KMS-11 (cell line): ENCODE results near the gene SMG6.

Source experiments
- H2AFZ ChIP-seq: fragments of 200-600 bp; sonication (generic); 2 replicates; pipeline ENCODE4 v1.6.1; 2016; ENCODE audit warnings: antibody characterized with exemption, mixed run types, low read depth
- H3K27ac ChIP-seq: fragments of 200-600 bp; sonication (generic); 2 replicates; pipeline ENCODE4 v1.6.1; 2016; ENCODE audit warnings: mild to moderate bottlenecking, mixed run types
- H3K27me3 ChIP-seq: fragments of 200-600 bp; sonication (generic); 2 replicates; pipeline ENCODE4 v1.6.1; 2017; ENCODE audit warnings: mild to moderate bottlenecking, low read depth, mixed run types, moderate library complexity; ENCODE audit not compliant: insufficient read depth
- H3K36me3 ChIP-seq: fragments of 200-600 bp; sonication (generic); 2 replicates; pipeline ENCODE4 v1.6.1; 2017; ENCODE audit warnings: mild to moderate bottlenecking, mixed run types; ENCODE audit not compliant: insufficient read depth
- H3K4me1 ChIP-seq: fragments of 200-600 bp; sonication (generic); 2 replicates; pipeline ENCODE4 v1.6.1; 2016; ENCODE audit warnings: mild to moderate bottlenecking, low read depth, mixed run types; ENCODE audit not compliant: poor library complexity, severe bottlenecking
- H3K4me2 ChIP-seq: fragments of 200-600 bp; sonication (generic); 2 replicates; pipeline ENCODE4 v1.7.0; 2016; ENCODE audit warnings: mild to moderate bottlenecking, mixed run types
- H3K4me3 ChIP-seq: fragments of 200-600 bp; sonication (generic); IDR thresholded peaks from 2 replicates; pipeline ENCODE4 v1.6.1; 2017; ENCODE audit warnings: low read depth, low read length, mixed read lengths; ENCODE audit not compliant: insufficient read depth
- H3K79me2 ChIP-seq: fragments of 200-600 bp; sonication (generic); 2 replicates; pipeline ENCODE4 v1.6.1; 2016; ENCODE audit warnings: low read depth, mixed run types; ENCODE audit not compliant: insufficient read depth
- H3K9ac ChIP-seq: fragments of 200-600 bp; sonication (generic); 2 replicates; pipeline ENCODE4 v1.6.1; 2016; ENCODE audit warnings: mild to moderate bottlenecking, mixed run types
- H4K20me1 ChIP-seq: fragments of 200-600 bp; sonication (generic); 2 replicates; pipeline ENCODE4 v1.6.1; 2016; ENCODE audit warnings: mild to moderate bottlenecking, mixed run types; ENCODE audit not compliant: insufficient read depth
- CTCF ChIP-seq: fragments of 200-600 bp; sonication (generic); conservative IDR thresholded peaks from 2 replicates; pipeline ENCODE4 v1.6.1; 2017; ENCODE audit warnings: low read depth, mild to moderate bottlenecking, antibody characterized with exemption, low read length, moderate library complexity, mixed read lengths

The SMG6 gene

DNA sequence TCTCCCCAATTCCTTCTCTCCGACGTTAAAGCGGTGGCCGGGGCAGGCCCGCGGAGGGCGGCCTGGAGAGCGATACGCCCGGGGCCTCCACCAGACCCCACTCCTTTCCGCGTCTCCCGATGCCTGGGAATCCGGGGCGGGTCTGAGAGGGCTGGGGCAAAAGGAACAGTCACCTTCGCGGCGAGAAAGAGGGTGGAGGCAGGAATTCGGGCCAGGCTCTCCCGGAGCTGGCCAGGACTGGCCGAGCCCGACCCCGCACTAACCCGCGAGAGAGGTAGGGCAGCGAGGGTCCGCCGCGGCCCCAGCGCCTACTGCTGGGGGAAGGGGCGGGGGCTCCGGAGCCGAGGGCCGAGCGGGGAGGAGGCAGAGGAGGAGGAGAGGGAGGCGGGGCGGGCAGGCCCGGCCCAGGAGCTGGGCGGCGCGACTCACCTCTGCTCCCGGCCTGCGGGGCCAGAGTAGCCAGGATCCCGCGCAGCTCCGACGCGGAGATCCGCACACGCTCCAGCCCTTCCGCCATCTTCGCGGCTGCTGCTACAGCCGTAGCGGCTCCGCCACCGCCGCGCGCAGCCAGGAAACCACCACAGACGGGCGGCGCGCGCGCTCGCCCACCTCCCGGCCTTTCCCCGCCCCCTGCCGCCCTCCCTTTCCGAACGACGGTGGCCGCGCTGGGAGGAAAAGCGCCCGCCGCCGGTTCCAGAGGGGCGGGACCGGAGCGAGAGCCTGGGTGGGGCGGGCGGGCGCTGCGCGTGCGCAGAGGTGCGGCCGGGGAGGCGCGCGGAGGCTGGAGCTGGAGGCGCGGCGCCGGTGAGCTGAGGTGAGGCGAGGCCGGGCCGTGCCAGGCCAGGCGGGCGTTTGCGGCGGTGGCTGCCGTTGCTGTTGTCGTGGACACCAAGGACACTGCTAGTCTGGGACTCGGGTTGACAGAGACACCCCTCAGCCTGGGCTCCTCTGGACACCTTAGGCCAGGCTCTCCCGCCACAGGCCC is at the start of gene SMG6, which contains the start of gene SRR:
Gene SMG6 (minus strand): TSS at position 582 of the 985 bp plus-strand sequence. CDS start 65 bp downstream, at position 517.
Gene SRR (plus strand): TSS at position 747 of the 985 bp plus-strand sequence. CDS start 11,611 bp downstream, outside the sequence.
- no peaks in the 10 kb centered on the region for H3K27me3 ChIP-seq
- H3K4me2 ChIP-seq: peak within 1 kb of the TSS; percentile 77
- peak within 1 kb of the TSS; percentile 71 for H2AFZ ChIP-seq
- no peak within 1 kb of the TSS for H3K27ac ChIP-seq
- H4K20me1 ChIP-seq: no peaks in the 10 kb centered on the region
- no peaks in the 10 kb centered on the region for H3K79me2 ChIP-seq
- no peak for TF ChIP-seq CTCF
- H3K4me3 ChIP-seq: no peak within 1 kb of the TSS
- peaks cover 14% of the 10 kb centered on the region for H3K4me1 ChIP-seq
- H3K36me3 ChIP-seq: no peaks in the 10 kb centered on the region
- peak within 1 kb of the TSS; percentile 46; the same call in 1 of the 2 replicates for H3K9ac ChIP-seq

DNA sequence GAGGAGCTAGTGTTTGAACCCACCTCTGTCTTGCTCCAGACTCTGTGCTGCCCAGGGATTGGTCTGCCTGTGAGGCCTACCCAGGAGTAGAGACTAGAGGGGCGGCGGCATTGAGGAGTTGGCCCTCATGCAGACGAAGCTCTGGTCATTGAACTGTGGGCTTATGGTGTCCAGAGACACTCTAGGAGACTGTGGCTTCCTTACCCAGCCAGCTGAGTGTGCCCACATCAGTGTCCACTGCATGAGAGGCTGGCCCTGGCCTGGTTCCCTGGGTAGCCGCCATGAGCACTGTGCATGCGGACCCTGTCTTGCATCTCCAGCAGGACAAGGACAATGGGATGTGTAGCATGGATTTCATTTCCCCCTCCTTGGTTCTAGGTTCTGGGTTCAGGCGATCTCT is 47.7 kb upstream of the SMG6 start:
- no peak overlapping the region for H3K27ac ChIP-seq
- H3K4me1 ChIP-seq: peaks cover 9% of the 10 kb centered on the region
- H3K4me3 ChIP-seq: no peak overlapping the region
- H3K9ac ChIP-seq: no peak overlapping the region
- H2AFZ ChIP-seq: no peak overlapping the region
- H3K4me2 ChIP-seq: no peak overlapping the region
- TF ChIP-seq CTCF: no peak
- H3K27me3 ChIP-seq: no peaks in the 10 kb centered on the region
- no peaks in the 10 kb centered on the region for H4K20me1 ChIP-seq
- no peaks in the 10 kb centered on the region for H3K36me3 ChIP-seq
- no peaks in the 10 kb centered on the region for H3K79me2 ChIP-seq

DNA sequence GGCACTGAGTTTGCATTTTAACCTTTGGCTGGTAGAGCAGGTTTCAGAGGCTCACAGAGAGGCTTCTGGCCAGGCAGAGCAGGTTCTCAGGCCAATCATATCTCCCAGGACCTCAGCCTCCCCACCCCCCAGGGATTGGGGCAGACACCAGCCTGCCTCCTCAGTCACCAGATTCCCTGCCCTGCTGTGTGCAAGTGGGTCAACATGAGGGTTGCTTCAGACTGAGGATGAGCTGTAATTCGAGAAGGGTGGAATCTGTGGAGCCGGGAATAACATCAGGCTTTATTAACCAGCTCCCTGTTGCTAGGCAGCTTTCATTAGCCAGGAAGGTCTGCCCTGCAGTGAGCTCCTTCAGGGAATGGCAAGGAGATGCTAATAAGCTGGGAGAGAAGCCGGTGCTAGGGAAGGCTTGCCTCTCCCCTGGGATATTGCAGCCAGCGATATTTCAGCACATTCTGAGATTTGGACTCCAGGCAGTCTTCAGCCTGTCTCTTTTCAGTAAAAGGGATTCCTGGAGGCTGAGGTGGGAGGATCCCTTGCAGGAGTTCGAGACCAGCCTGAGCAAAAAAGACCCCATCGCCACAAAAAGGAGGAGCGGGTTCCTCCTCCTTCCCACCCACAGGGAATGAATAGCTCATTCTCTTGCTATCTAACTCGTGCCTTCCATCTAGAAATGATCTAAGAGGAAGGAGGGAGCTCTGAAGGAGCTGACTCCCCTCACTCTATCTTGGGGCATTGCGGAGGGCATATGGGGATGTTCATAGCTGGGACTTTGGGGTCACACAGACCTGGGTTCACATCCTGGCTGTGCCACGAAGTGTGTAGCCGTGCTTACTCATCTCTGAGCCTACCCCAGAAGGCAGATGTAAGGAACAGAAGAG is 44.5 kb upstream of the SMG6 start:
- Histone ChIP-seq H3K4me1 (peaks cover 2% of the 10 kb centered on the region), H3K27ac (no peak overlapping the region), H3K27me3 (no peaks in the 10 kb centered on the region), H4K20me1 (no peaks in the 10 kb centered on the region), H3K79me2 (no peaks in the 10 kb centered on the region), H2AFZ (no peak overlapping the region), H3K4me2 (no peak overlapping the region), H3K36me3 (no peaks in the 10 kb centered on the region), H3K9ac (no peak overlapping the region), H3K4me3 (no peak overlapping the region)
- no peak for TF ChIP-seq CTCF

GRCh38 chr17:2346475-2346874 is 42.9 kb upstream of the SMG6 start:
- no peak overlapping the region for H3K4me3 ChIP-seq

More at GRCh38 chr17:2346475-2346874, 42.9 kb upstream of the SMG6 start:
- no peak for TF ChIP-seq CTCF
- Histone ChIP-seq H4K20me1 (no peaks in the 10 kb centered on the region), H3K9ac (no peak overlapping the region), H3K4me1 (no peaks in the 10 kb centered on the region), H3K4me2 (no peak overlapping the region), H3K36me3 (no peaks in the 10 kb centered on the region), H3K27me3 (no peaks in the 10 kb centered on the region), H3K27ac (no peak overlapping the region), H2AFZ (no peak overlapping the region), H3K79me2 (no peaks in the 10 kb centered on the region)
